Gastrocnemius medialis (tissue), 4 donors: ENCODE measurements around the gene MCTS1. TPM values are rescaled to one million over a fixed set of nuclear protein-coding genes. Genes with fewer than 3 reads are reported as not detected.
A peak's percentile ranks its signal among the peaks of the same experiment; 100 is the strongest.

ENCODE experiments used
- ATAC-seq, 2 donors: fragments of 150-250 bp; one replicate each; pipeline ENCODE4 v1.9.1; 2016
- DNase-seq, 2 donors: peaks; one replicate each; pipeline ENCODE4 v3.0.0-alpha.2; 2019
- H3K27ac ChIP-seq, 4 donors: fragments of 200-600 bp; sonication (generic); 1 replicate in 1 of 4; 2 replicates in 3 of 4; pipeline ENCODE4 v1.5.1; 2016 to 2018; ENCODE audit warnings: mild to moderate bottlenecking in 2 of 4, moderate library complexity in 1 of 4
- H3K27me3 ChIP-seq, 3 donors: fragments of 200-600 bp; sonication (generic) in 2 of 3; 1 replicate in 1 of 3; 2 replicates in 2 of 3; pipeline versions ENCODE4 v1.5.1 to v1.6.0; 2016 to 2019; ENCODE audit warnings: mild to moderate bottlenecking in 1 of 3, moderate library complexity in 1 of 3
- H3K36me3 ChIP-seq, 2 donors: fragments of 200-600 bp; sonication (generic) in 1 of 2; one replicate each; pipeline ENCODE4 v1.5.1; 2017 to 2018
- H3K4me1 ChIP-seq, 2 donors: fragments of 200-600 bp; sonication (generic) in 1 of 2; one replicate each; pipeline ENCODE4 v1.5.1; 2016 to 2017; ENCODE audit warnings: mild to moderate bottlenecking in 2 of 2
- H3K4me3 ChIP-seq, 4 donors: fragments of 200-600 bp; sonication (generic) in 3 of 4; 1 replicate in 1 of 4; 2 replicates in 3 of 4; pipeline ENCODE4 v1.5.1; 2016 to 2019; ENCODE audit warnings: mild to moderate bottlenecking in 2 of 4
- H3K9me3 ChIP-seq, 3 donors: fragments of 200-600 bp; sonication (generic) in 2 of 3; 1 replicate in 1 of 3; 2 replicates in 2 of 3; pipeline ENCODE4 v1.5.1; 2016 to 2019
- POLR2A ChIP-seq, 2 donors: fragments of 450-650 bp; IDR thresholded peaks; one replicate each; pipeline ENCODE4 v1.6.1; 2017; ENCODE audit warnings: antibody characterized with exemption in 2 of 2, mild to moderate bottlenecking in 2 of 2, moderate library complexity in 2 of 2
- in situ Hi-C, 4 donors: fragments of 200-750 bp; cut with MboI; loops; one replicate each; pipeline versions ENCODE4 v1.15.0 to v1.8.0; 2017; ENCODE audit warnings: low sequenced_read_pairs in 4 of 4
- intact Hi-C: fragments of 100-400 bp; cut with DNase I; formaldehyde crosslinking; loops from one replicate; pipeline ENCODE4 v1.15.1; 2023; ENCODE audit warnings: low total_unique reads
- total RNA-seq, 4 donors: library from RNA; depleted of rRNA; stranded (reverse); fragments of >200 nt; gene quantifications; one replicate each; pipeline versions ENCODE4 v1.1.0 to v1.2.3, GENCODE V29; 2016
- TF ChIP-seq, protein P1 (sequence below), 5 experiments: fragments of 450-650 bp in 3 of 5; fragments of 200-600 bp in 2 of 5; sonication (generic) in 2 of 5; IDR thresholded peaks in 4 of 5; conservative IDR thresholded peaks in 1 of 5; 1 replicate in 4 of 5; 2 replicates in 1 of 5; pipeline ENCODE4 v1.5.1; 2016 to 2019; ENCODE audit warnings: antibody characterized with exemption in 5 of 5, mild to moderate bottlenecking in 3 of 5, moderate library complexity in 3 of 5

Gene MCTS1
- total RNA-seq, 4 donors from 2014 or later = 15.9 to 32.4 (median 26.0) TPM

DNA sequence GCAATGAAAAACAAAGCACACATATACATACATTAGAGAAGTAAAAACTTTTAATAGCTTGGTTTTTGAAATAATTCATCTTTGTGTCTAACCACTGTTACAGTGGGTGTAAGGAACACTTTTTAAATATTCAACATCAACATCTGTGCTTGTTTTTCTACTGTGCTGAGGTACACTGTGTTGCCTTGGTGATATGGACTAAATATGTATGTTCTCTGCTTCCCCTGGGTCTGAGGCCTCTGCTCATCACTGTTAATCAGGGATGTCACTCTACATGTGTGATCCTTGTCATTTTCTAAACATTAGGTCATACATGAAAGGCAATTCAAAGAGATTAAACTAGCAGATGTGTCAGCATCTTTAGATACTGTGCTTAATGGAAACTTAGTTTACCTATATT, 10.9 kb downstream of the MCTS1 start:
- TF ChIP-seq, protein P1, sequence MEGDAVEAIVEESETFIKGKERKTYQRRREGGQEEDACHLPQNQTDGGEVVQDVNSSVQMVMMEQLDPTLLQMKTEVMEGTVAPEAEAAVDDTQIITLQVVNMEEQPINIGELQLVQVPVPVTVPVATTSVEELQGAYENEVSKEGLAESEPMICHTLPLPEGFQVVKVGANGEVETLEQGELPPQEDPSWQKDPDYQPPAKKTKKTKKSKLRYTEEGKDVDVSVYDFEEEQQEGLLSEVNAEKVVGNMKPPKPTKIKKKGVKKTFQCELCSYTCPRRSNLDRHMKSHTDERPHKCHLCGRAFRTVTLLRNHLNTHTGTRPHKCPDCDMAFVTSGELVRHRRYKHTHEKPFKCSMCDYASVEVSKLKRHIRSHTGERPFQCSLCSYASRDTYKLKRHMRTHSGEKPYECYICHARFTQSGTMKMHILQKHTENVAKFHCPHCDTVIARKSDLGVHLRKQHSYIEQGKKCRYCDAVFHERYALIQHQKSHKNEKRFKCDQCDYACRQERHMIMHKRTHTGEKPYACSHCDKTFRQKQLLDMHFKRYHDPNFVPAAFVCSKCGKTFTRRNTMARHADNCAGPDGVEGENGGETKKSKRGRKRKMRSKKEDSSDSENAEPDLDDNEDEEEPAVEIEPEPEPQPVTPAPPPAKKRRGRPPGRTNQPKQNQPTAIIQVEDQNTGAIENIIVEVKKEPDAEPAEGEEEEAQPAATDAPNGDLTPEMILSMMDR (IDR thresholded peaks at IDR 0.05 in 4 of 5, conservative IDR thresholded peaks at IDR 0.05 in 1 of 5) = no peak
- no peak for ATAC-seq
- DNase-seq = no peak
- no peaks in the 10 kb centered on the region for H3K9me3 ChIP-seq
- H3K4me3 ChIP-seq = no peak overlapping the region
- H3K27ac ChIP-seq = no peak overlapping the region
- no peaks in the 10 kb centered on the region for H3K36me3 ChIP-seq
- intact Hi-C loops (no loop called here), in situ Hi-C loops (loop anchor here in 1 of 4 donors (5.0 kb wide), 1 partner anchor 53 kb away; the partner anchor contains the start of gene CUL4B)
- no peaks in the 10 kb centered on the region for H3K4me1 ChIP-seq
- no peaks in the 10 kb centered on the region for H3K27me3 ChIP-seq

DNA sequence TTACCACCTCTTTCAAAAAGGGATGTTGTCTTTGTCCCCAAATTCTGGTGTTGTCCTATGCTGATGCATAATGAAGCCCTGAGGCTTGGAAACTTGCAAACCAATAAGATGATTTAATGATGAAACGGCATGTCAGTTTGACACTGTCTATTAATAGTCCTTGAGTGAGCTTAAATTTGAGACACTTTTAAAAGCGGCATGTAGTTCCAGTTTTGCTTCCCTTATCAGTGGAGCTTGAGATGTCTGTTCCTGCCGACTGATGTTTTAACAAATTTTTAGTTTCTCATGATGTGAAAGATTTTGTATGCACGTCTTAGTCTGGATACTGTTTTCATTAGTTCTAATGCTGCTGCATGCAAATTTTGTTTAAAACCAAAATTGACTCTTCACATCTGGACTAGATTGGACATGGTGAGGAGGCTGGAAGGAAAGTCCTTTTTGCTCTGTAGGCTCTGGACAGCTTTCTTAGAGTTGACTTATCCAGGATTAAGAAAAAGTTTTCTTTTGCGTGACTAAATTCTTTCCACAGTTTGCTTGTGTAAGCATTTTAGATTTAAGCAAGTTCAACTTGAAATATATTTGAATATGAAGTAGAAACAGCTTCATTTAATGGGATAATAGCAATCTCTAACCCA, 14.2 kb downstream of the MCTS1 start:
- in situ Hi-C loops = no loop called here
- intact Hi-C loops = no loop called here
- no peak for ATAC-seq

DNA sequence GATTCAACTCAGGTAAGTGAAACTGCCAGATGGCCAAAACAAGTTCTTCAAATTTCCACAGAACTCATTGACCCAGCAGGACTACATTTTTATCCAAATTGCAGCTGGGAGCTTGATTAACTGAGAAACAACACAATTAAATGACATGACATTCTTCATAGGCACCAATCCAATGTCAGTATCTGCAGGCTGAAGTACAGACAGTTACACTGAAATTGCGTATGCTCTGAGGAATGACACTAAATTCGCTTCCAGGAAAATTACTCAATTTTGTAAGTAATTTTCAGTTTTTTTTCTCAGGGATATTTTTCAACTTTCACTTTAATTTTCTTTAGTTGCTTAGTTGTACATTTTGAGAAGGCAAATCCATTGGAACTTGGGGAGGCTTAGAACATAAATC, 21.5 kb downstream of the MCTS1 start:
- DNase-seq (no peak), ATAC-seq (no peak)
- no peaks in the 10 kb centered on the region for H3K27me3 ChIP-seq
- no peaks in the 10 kb centered on the region for H3K36me3 ChIP-seq
- in situ Hi-C loops = no loop called here
- no peak overlapping the region for H3K27ac ChIP-seq
- no peak overlapping the region for H3K4me3 ChIP-seq
- intact Hi-C loops = loop anchor here (10.0 kb wide), 1 partner anchor 141 kb away; no protein-coding TSS in a partner anchor
- no peaks in the 10 kb centered on the region for H3K4me1 ChIP-seq
- no peaks in the 10 kb centered on the region for H3K9me3 ChIP-seq
- TF ChIP-seq POLR2A (IDR thresholded peaks at IDR 0.05) = no peak
- TF ChIP-seq, protein P1 (IDR thresholded peaks at IDR 0.05 in 4 of 5, conservative IDR thresholded peaks at IDR 0.05 in 1 of 5) = no peak

More for the DNA sequence above, 14.2 kb downstream of the MCTS1 start:
- TF ChIP-seq POLR2A (IDR thresholded peaks at IDR 0.05) = no peak
- TF ChIP-seq, protein P1 (IDR thresholded peaks at IDR 0.05 in 4 of 5, conservative IDR thresholded peaks at IDR 0.05 in 1 of 5) = no peak
- Histone ChIP-seq H3K27me3 (no peaks in the 10 kb centered on the region), H3K9me3 (no peaks in the 10 kb centered on the region), H3K4me3 (no peak overlapping the region), H3K36me3 (no peaks in the 10 kb centered on the region), H3K27ac (no peak overlapping the region), H3K4me1 (no peaks in the 10 kb centered on the region)
- no peak for DNase-seq

DNA sequence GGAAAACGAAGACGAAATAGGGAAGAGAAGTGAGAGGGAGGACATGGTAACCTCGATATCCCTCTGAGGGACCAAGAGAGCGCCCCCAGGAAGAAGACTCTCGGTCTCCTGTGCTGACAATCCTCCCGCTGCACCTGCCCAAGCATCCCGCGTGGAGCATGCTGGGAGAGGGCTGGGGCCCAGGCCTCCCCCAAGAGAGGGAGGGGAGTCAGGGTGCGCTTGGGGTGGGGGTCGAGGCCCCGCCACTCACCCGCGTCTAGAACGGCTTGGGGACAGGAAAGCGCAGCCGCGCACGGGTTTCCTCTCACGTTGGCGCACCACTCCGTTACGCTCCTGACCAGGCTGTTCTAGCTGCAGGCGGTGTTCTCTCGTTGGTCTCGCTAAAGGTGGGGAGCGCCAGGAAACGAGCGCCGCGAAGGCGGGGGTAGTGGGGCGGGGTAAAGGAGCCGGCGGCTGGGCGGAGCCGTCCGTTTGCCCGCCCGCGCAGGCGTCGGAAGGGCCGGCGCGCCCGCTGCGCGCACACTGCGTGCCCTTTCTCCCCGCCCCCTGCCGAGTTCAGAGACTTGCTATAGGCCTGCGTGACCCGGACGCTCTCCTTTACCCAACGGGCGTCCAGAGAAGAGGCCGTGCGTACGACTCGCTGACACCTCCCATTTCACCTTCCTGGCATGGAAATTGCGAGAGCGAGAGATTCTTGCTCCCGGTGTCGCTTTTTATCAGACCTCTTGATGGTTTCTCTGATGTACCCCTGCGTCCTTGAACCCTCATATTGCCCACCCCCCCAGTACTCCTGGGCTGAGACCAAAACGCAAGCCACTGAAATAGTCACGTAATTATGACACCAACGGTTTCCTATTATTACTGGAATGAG, 26.0 kb downstream of the MCTS1 start, which contains the start of gene C1GALT1C1:
C1GALT1C1 (minus strand) TSS at position 388 of the 871 bp plus-strand sequence. CDS start 2,888 bp downstream, outside the sequence.
- in situ Hi-C loops = no loop called here
- peak; percentile 59 to 68 for TF ChIP-seq POLR2A (IDR thresholded peaks at IDR 0.05)
- TF ChIP-seq, protein P1 (IDR thresholded peaks at IDR 0.05 in 4 of 5, conservative IDR thresholded peaks at IDR 0.05 in 1 of 5) = no peak
- Histone ChIP-seq H3K9me3 (no peaks in the 10 kb centered on the region), H3K4me1 (no peaks in the 10 kb centered on the region), H3K36me3 (no peaks in the 10 kb centered on the region), H3K27me3 (no peaks in the 10 kb centered on the region), H3K27ac (peak within 1 kb of the TSS; percentile 88 to 94 (median 91)), H3K4me3 (peak within 1 kb of the TSS; percentile 64 to 76 (median 70))
- DNase-seq (peak; percentile 87 to 93), ATAC-seq (peak; percentile 97 to 98)
- intact Hi-C loops = loop anchor here (1.0 to 10.0 kb wide), 3 partner anchors 26 to 145 kb away; partner anchors contain the start of gene MCTS1
